Activated gamma-delta T cell (primary cell): ENCODE measurements around the gene UGT1A9.
"Not testable (repeated sequence)": the region's sequence is repeated elsewhere in the genome, so short reads cannot be mapped to it uniquely, and the experiment has no call there.

Source experiments
- DNase-seq: peaks from one replicate; lab custom pipeline; 2025; lab: John Stamatoyannopoulos, UW

UGT1A9 gene

GRCh38 chr2:233680361-233681045, 8.8 kb downstream of the UGT1A9 start:
- DNase-seq = no peak

GRCh38 chr2:233681521-233682099, 9.9 kb downstream of the UGT1A9 start, which contains the start of gene UGT1A7:
UGT1A7 (plus strand) TSS chr2:233681901; CDS start chr2:233681938, 37 bp downstream.
- DNase-seq = no peak

- DNase-seq = no peak
These were observed 12.9 kb downstream of the UGT1A9 start for GRCh38 chr2:233684640-233685039.

GRCh38 chr2:233686928-233687327, 15.2 kb downstream of the UGT1A9 start:
- no peak for DNase-seq

GRCh38 chr2:233688341-233688740, 16.6 kb downstream of the UGT1A9 start:
- no peak for DNase-seq

- DNase-seq = no peak
These were observed 17.3 kb downstream of the UGT1A9 start for GRCh38 chr2:233689031-233689430.

- DNase-seq = no peak
These were observed 17.8 kb downstream of the UGT1A9 start for GRCh38 chr2:233689501-233689900.

- DNase-seq = no peak
These were observed 18.7 kb downstream of the UGT1A9 start for GRCh38 chr2:233690444-233690843.

GRCh38 chr2:233691443-233692433, 20.0 kb downstream of the UGT1A9 start:
- no peak for DNase-seq

- no peak for DNase-seq
These were observed 20.9 kb downstream of the UGT1A9 start, which contains the start of gene UGT1A6 for GRCh38 chr2:233692648-233693047. UGT1A6 (plus strand) TSS chr2:233692890; CDS start chr2:233693005, 115 bp downstream.

- no peak for DNase-seq
These were observed 22.3 kb downstream of the UGT1A9 start for GRCh38 chr2:233693963-233694362.

- DNase-seq = no peak
These were observed 27.0 kb downstream of the UGT1A9 start for GRCh38 chr2:233698740-233699139.

- DNase-seq = no peak
These were observed 27.8 kb downstream of the UGT1A9 start for GRCh38 chr2:233699424-233700027.

- no peak for DNase-seq
These were observed 28.4 kb downstream of the UGT1A9 start for GRCh38 chr2:233700028-233700635.

GRCh38 chr2:233700842-233701241, 29.1 kb downstream of the UGT1A9 start:
- not testable (repeated sequence) for DNase-seq

- no peak for DNase-seq
These were observed 30.5 kb downstream of the UGT1A9 start for GRCh38 chr2:233702238-233702637.

GRCh38 chr2:233705911-233706506, 34.3 kb downstream of the UGT1A9 start:
- no peak for DNase-seq

- DNase-seq = no peak
These were observed 35.0 kb downstream of the UGT1A9 start for GRCh38 chr2:233706720-233707119.

GRCh38 chr2:233707940-233708644, 36.4 kb downstream of the UGT1A9 start:
- no peak for DNase-seq

- DNase-seq = no peak
These were observed 37.2 kb downstream of the UGT1A9 start for GRCh38 chr2:233708942-233709341.
